Hair follicular keratinocyte (primary cell): Measurements from ENCODE around the gene CALM3. TPM values are rescaled to one million over a fixed set of nuclear protein-coding genes. Genes with fewer than 3 reads are reported as not detected.

Experiments
- total RNA-seq: library from RNA; depleted of rRNA; stranded (reverse); fragments of >200 nt; gene quantifications from 2 replicates; pipeline ENCODE4 v1.2.3, GENCODE V29; 2015

Gene CALM3
- total RNA-seq: 178 and 232 TPM in 2 replicates

DNA sequence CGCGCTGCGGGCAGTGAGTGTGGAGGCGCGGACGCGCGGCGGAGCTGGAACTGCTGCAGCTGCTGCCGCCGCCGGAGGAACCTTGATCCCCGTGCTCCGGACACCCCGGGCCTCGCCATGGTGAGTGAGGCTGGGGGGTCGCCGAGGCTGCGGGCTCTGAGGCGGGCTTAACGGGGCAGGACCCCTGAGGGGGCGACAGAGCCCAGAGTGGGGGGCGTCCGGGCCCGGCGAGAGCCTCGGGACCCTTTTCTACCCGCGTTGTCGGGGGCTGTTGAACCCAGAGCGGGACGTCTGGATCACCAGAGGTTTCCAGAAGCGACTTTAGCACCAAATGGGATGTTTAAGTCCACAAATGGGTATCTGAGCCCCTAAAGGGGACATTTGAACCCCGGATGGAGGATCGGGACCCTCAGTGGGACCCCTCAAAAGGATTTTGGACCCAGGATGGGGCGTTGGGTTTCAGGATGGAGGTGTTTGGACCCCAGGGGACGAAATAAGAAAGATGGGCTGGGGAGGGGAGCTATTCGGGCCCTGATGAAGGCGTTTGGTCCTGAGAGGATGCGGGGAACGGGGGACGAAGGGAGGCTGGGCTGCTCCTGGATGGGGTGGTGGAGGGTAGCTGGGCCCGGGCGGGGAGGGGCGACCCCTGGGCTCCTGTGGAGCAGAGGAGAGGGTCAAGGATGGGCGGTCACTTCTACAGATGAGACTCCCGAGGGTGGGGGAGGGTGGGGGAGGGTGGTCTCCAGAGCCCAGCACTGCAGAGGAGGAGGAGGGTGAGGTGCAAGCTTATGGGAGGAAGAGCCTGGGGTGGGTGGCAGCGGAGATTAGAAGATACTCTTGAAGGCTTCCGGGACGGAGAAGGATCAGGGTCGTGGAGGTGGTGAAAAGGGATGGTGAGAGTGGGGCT, at the start of gene CALM3:
TSS of gene CALM3 (plus strand) at position 13 of the 907 bp plus-strand sequence. CDS start at position 118, 105 bp downstream.

DNA sequence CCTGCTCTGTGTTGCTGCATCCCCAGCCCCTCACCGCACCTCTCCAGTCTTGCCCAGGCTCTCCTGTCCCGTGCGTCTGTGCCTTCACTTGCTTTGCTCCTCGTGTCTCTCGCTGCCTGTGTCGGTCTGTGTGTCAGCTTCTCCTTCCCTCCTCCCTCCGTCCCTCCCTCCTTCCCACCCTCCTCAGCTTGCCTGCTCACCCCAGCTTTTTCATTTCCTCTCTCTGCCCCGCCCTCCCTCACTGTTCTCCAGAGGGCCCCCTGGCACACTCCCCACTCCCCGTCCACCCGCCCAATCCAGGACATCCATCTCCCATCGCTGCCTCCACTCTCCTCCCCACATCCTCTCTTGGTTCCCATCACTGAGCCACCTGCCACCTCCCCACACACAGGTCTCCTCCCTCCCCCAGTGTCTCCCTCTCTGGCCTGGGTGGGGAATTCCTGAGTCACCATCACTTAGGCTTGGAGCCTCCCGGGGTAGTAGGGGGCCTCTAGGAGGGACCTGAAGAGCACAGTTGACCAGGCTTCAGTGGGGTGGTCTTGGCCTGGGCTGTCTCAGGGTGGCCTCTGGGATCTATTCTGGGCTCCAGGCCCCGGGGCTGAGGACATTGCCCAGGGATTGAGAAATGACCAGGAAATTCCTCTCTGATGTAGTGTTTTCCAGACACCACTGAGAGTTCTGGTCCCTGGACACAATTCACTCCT, 24.0 kb downstream of the CALM3 start, which contains the start of gene PTGIR:
TSS of gene PTGIR (minus strand) at position 132 of the 704 bp plus-strand sequence. CDS start 864 bp downstream, outside the sequence.

DNA sequence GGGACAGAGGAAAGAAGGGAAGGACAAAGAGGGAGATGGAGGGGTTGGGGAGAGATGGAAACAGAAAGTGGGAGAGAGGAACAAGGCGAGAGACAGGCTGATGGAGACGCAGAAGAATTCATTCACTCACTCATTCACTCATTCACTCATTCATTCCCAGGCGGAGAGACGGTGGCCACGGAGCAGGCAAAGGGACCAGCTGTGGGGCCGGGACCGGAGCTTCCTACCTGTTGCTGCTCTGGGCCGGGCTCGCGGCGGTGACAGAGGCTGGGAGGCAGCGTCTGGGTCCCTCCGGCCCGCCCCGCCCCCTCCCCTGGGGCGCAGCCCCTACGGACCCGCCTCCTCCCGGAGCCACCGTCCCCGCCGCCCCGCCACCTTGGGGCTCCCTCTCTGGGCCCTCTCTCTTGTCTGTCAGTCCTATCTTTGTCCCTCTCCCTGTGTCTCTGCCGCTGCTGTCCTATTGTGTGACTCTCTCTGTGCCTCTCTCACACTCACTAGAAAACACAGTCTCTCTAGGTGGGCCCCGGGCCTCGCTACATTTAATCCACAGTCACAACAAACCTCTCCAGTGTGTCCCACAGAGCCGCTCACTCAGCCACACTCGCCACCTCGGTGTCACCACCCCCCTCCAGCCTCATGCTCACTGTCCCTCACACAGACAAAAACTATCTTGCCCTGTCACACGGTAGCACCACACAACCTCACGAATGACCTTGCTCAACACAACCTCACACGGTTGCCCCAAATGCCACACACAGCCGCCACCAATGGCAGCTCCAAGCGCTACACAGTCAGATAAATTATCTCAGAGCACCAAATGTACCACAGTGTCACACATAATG, 35.0 kb downstream of the CALM3 start, which contains the start of gene GNG8:
TSS of gene GNG8 (minus strand) at position 283 of the 842 bp plus-strand sequence. CDS start 1,520 bp downstream, outside the sequence.

Other genes starting within 250 kb of the CALM3 start
- gene CCDC8, start 187.8 kb upstream of the CALM3 start, total RNA-seq: 16.8 and 27.7 TPM in 2 replicates
- gene PNMA8C, start 172.4 kb upstream of the CALM3 start, total RNA-seq: not detected in 2 replicates
- gene PNMA8A, start 129.8 kb upstream of the CALM3 start, total RNA-seq: 0.87 and 1.2 TPM in 2 replicates
- gene PNMA8B, start 105.5 kb upstream of the CALM3 start, total RNA-seq: under 0.01 and 0.04 TPM in 2 replicates
- gene PTGIR, start 23.8 kb downstream of the CALM3 start, total RNA-seq: 0.04 and 1.6 TPM in 2 replicates
- gene GNG8, start 34.9 kb downstream of the CALM3 start, total RNA-seq: not detected in 2 replicates
- 0.23 and 0.27 TPM in 2 replicates for gene DACT3, start 59.9 kb downstream of the CALM3 start, total RNA-seq
- gene PRKD2, start 115.8 kb downstream of the CALM3 start, total RNA-seq: 26.9 and 35.5 TPM in 2 replicates
- 11.0 and 19.3 TPM in 2 replicates for gene FKRP, start 144.7 kb downstream of the CALM3 start, total RNA-seq
- 80.3 and 86.1 TPM in 2 replicates for gene STRN4, start 145.1 kb downstream of the CALM3 start, total RNA-seq
- 294 and 297 TPM in 2 replicates for gene SLC1A5, start 187.3 kb downstream of the CALM3 start, total RNA-seq
- gene AP2S1, start 249.5 kb downstream of the CALM3 start, total RNA-seq: 241 and 373 TPM in 2 replicates